Neutrophil (primary cell): ENCODE measurements around the gene INTS1.
"Not testable (repeated sequence)": the region's sequence is repeated elsewhere in the genome, so short reads cannot be mapped to it uniquely, and the experiment has no call there.

Source experiments
- H3K27ac ChIP-seq: fragments of 200-600 bp; sonication (generic); 2 replicates; pipeline ENCODE4 v1.5.1; 2016; ENCODE audit warnings: mild to moderate bottlenecking, moderate library complexity
- H3K27me3 ChIP-seq: fragments of 200-600 bp; sonication (generic); 2 replicates; pipeline ENCODE4 v1.6.0; 2016; ENCODE audit warnings: mild to moderate bottlenecking
- H3K36me3 ChIP-seq: fragments of 200-600 bp; sonication (generic); 2 replicates; pipeline ENCODE4 v1.5.1; 2017
- H3K4me1 ChIP-seq, 2 experiments: fragments of 200-600 bp in 1 of 2; sonication (generic) in 1 of 2; 1 replicate in 1 of 2; 2 replicates in 1 of 2; pipeline versions ENCODE4 v1.5.1 to v1.6.1; 2013 to 2016; ENCODE audit warnings: low read depth in 1 of 2, low read length in 1 of 2, mild to moderate bottlenecking in 1 of 2, moderate library complexity in 1 of 2; ENCODE audit not compliant: control insufficient read depth in 1 of 2, insufficient read depth in 1 of 2
- H3K4me3 ChIP-seq, 2 experiments: fragments of 200-600 bp in 1 of 2; sonication (generic) in 1 of 2; 1 replicate in 1 of 2; 2 replicates in 1 of 2; pipeline ENCODE4 v1.5.1; 2013 to 2016; ENCODE audit warnings: low read depth in 1 of 2, low read length in 1 of 2, mild to moderate bottlenecking in 1 of 2, moderate library complexity in 1 of 2
- H3K9me3 ChIP-seq: fragments of 200-600 bp; sonication (generic); 2 replicates; pipeline ENCODE4 v1.5.1; 2016
- CTCF ChIP-seq: fragments of 200-600 bp; sonication (generic); IDR thresholded peaks from 2 replicates; pipeline ENCODE4 v1.5.1; 2016; ENCODE audit warnings: antibody characterized with exemption

The INTS1 gene

GRCh38 chr7:1449951-1450350 lies 54.2 kb downstream of the INTS1 start:
- Histone ChIP-seq H3K36me3 (peaks cover 15% of the 10 kb centered on the region), H3K27ac (no peak overlapping the region), H3K4me3 (no peak overlapping the region), H3K4me1 (no peaks in the 10 kb centered on the region), H3K9me3 (no peaks in the 10 kb centered on the region), H3K27me3 (no peaks in the 10 kb centered on the region)
- TF ChIP-seq CTCF: no peak

- Histone ChIP-seq H3K9me3 (no peaks in the 10 kb centered on the region), H3K27ac (no peak overlapping the region), H3K4me3 (no peak overlapping the region), H3K27me3 (no peaks in the 10 kb centered on the region), H3K36me3 (peaks cover 20% of the 10 kb centered on the region), H3K4me1 (no peaks in the 10 kb centered on the region)
- TF ChIP-seq CTCF: no peak
Measured at GRCh38 chr7:1449501-1449900, 54.7 kb downstream of the INTS1 start.

- Histone ChIP-seq H3K4me3 (no peak overlapping the region), H3K27ac (no peak overlapping the region), H3K27me3 (no peaks in the 10 kb centered on the region), H3K36me3 (peaks cover 22% of the 10 kb centered on the region), H3K9me3 (no peaks in the 10 kb centered on the region), H3K4me1 (no peaks in the 10 kb centered on the region)
- TF ChIP-seq CTCF: no peak
Measured at GRCh38 chr7:1448958-1449357, 55.2 kb downstream of the INTS1 start.

- Histone ChIP-seq H3K4me3 (no peak overlapping the region), H3K27ac (no peak overlapping the region), H3K4me1 (no peaks in the 10 kb centered on the region), H3K9me3 (no peaks in the 10 kb centered on the region), H3K27me3 (no peaks in the 10 kb centered on the region), H3K36me3 (peaks cover 22% of the 10 kb centered on the region)
- no peak for TF ChIP-seq CTCF
Measured at GRCh38 chr7:1447551-1448244, 56.5 kb downstream of the INTS1 start.

GRCh38 chr7:1447112-1447511 lies 57.1 kb downstream of the INTS1 start:
- Histone ChIP-seq H3K27ac (no peak overlapping the region), H3K4me1 (no peaks in the 10 kb centered on the region), H3K36me3 (peaks cover 23% of the 10 kb centered on the region), H3K4me3 (no peak overlapping the region), H3K27me3 (no peaks in the 10 kb centered on the region), H3K9me3 (no peaks in the 10 kb centered on the region)
- no peak for TF ChIP-seq CTCF

GRCh38 chr7:1446620-1447032 lies 57.6 kb downstream of the INTS1 start:
- Histone ChIP-seq H3K9me3 (no peaks in the 10 kb centered on the region), H3K27ac (no peak overlapping the region), H3K4me1 (no peaks in the 10 kb centered on the region), H3K27me3 (no peaks in the 10 kb centered on the region), H3K4me3 (no peak overlapping the region), H3K36me3 (peaks cover 28% of the 10 kb centered on the region)
- no peak for TF ChIP-seq CTCF

GRCh38 chr7:1446026-1446425 lies 58.2 kb downstream of the INTS1 start:
- not testable (repeated sequence) for H3K27ac ChIP-seq, H3K4me3 ChIP-seq, H3K27me3 ChIP-seq, H3K4me1 ChIP-seq, H3K9me3 ChIP-seq
- peaks cover 29% of the 10 kb centered on the region for H3K36me3 ChIP-seq
